Stimulated activated CD4-positive, alpha-beta T cell treated with anti-CD3 and anti-CD28 coated beads, Interleukin-4, amount 100 ng/mL, for 24 hours (primary cell): ENCODE results near the gene LRRC75A.
"Not testable (repeated sequence)": the region's sequence is repeated elsewhere in the genome, so short reads cannot be mapped to it uniquely, and the experiment has no call there.

Experiments used
- DNase-seq: peaks from one replicate; pipeline ENCODE4 v3.0.0-alpha.2; 2020

Gene LRRC75A

DNA sequence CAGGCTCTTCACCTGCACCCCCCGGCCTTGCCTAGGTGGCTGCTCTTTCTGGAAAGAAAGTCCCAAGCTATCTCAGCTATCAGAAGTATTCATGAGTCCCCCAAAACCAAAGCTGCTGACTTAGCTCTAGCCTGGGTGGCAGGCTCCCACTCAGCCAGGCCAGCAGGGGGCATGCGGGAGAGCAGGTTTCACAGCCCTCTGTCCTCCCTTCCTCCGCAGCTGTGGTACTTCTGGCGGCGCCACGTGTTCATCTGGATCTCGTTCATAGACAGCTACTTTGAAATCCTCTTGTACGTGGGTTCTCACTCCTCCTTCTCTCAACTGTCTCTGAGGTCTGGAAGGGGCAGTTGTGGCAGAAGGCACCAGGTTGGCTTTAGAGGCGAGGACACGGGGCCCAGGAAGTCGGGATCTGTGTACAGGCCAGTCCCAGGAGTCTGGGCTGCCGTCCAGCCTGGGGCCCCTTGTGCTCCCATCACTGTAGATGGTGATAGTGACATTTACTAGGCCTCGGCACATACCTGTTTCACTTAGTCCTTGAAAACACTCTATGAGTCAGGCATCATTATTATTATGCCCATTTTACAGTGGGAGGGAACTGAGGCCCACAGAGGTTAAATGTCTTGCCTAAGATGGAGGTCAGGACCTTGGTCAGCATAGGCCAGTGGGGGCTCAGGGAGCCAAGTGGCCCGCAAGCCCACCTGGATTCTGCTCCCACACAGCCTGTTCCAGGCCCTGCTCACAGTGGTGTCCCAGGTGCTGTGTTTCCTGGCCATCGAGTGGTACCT, 63.7 kb downstream of the LRRC75A start:
- peak; percentile 65 for DNase-seq

DNA sequence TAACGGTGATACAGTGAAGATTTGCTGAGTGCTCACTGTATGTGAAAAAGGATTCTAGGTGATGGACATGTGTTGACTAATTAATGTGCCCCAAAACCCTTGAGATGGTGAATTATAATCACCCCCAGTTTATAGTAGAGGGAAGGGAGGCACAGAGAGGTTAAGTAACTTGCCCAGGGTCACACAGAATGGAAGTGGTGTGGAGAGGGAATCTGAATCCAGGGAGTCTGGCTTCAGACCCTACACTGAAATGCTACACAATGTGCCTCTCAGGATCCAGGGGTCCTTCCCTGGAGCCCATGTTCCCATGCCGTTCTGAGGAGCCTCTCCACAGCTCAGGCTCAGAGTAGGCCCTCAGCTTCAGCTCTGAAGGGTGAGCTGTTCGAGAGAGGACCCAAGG, 65.0 kb downstream of the LRRC75A start:
- no peak for DNase-seq

DNA sequence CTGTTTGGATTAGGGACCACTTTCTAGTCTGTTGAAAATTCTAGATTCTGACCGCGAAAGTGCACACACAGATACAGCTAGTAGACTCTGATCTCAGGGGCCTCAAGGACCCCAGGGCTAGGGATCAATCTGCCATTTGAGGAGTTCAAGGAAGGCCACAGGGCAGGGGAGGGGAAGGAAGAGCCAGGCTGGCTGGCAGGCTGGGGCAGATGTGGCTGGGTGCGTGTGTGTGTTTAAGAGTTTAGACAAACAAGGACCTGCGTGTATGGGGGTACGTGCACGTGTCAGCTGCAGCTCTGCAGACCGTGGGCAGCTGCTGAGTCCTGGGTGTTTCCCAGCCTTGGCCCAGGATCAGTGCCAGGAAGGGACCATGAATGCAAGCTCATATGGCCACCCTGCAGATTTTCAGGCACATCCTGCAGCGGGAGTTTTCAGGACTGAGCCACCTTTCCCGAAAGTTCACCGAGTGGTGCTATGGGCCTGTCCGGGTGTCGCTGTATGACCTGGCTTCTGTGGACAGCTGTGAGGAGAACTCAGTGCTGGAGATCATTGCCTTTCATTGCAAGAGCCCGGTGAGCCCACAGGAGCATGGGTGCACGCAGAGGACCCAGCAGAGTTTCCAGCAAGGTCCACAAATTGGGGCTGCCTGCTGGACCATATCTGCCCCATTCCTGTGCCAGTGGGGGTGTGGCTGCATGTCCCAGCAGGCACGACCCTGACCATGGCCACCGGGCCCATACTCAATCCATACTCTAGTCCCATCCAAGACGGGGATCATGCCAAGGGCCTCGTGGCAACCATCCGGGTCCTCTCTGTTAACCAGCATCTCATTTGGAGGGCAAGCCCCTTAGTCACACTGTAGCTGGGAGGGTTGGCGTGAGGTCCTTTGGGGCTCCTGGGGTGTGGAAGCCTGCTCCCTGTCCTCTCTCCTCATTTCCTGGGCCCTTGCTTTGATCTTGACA, 66.0 kb downstream of the LRRC75A start:
- DNase-seq, result no peak

DNA sequence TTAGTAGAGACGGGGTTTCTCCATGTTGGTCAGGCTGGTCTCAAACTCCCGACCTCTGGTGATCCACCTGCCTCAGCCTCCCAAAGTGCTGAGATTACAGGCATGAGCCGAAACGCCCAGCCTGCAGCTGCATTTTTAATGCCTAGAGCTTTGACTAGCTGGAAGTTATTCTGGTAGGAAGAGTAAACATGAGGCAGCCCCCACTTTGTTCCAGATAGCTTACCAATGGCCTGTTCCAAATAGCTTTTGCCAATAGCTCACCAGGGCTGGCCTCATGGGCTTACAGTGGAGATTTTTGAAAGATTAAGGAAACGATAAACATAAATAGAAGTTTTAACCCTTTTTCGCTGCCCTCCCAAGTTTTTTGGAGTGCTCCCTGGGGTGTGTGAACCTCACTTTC, 66.8 kb downstream of the LRRC75A start:
- DNase-seq, result no peak

DNA sequence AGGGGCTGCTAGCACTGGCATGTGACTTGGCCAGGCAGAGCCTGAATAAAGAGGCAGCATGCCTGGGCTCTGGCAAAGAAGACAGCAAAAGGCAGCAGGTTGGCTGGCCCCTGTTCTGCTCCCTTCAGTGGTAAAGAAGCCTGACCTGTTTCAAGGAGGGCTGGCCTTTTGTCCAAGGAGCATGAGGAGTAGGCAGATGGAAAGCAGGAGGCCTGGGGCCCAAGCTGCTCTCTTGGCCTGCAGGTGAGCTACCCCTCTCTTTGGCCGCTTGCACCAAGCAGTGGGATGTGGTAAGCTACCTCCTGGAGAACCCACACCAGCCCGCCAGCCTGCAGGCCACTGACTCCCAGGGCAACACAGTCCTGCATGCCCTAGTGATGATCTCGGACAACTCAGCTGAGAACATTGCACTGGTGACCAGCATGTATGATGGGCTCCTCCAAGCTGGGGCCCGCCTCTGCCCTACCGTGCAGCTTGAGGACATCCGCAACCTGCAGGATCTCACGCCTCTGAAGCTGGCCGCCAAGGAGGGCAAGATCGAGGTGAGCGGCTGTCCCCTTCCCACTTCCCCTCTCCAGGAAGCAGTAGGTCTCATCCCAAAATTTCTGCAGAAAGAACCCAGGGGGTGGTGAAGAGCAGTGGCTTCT, 68.6 kb downstream of the LRRC75A start:
- DNase-seq, result no peak

DNA sequence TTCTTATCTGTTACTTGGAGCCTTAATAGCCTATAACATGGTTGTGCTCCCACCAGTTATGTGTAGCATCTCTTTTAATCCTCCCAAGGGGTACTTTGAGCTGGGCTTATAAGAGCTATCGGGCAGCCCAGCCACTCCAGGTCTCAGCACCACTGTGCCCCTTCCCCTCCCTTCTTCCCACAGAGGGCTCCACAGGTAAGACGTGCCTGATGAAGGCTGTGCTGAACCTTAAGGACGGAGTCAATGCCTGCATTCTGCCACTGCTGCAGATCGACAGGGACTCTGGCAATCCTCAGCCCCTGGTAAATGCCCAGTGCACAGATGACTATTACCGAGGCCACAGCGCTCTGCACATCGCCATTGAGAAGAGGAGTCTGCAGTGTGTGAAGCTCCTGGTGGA, 69.6 kb downstream of the LRRC75A start:
- no peak for DNase-seq

DNA sequence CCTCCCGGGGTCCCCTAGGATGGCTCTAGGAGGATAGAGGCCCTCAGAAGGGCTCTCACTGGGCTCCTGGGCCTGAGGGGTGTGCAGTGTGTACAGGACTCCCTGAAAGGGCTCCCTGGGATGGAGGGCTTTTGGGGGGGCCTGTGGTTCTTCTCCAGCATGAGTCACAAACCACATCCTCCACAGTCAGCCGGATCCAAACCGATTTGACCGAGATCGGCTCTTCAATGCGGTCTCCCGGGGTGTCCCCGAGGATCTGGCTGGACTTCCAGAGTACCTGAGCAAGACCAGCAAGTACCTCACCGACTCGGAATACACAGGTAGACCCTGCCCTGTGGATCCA, 72.1 kb downstream of the LRRC75A start:
- DNase-seq, result peak; percentile 54

DNA sequence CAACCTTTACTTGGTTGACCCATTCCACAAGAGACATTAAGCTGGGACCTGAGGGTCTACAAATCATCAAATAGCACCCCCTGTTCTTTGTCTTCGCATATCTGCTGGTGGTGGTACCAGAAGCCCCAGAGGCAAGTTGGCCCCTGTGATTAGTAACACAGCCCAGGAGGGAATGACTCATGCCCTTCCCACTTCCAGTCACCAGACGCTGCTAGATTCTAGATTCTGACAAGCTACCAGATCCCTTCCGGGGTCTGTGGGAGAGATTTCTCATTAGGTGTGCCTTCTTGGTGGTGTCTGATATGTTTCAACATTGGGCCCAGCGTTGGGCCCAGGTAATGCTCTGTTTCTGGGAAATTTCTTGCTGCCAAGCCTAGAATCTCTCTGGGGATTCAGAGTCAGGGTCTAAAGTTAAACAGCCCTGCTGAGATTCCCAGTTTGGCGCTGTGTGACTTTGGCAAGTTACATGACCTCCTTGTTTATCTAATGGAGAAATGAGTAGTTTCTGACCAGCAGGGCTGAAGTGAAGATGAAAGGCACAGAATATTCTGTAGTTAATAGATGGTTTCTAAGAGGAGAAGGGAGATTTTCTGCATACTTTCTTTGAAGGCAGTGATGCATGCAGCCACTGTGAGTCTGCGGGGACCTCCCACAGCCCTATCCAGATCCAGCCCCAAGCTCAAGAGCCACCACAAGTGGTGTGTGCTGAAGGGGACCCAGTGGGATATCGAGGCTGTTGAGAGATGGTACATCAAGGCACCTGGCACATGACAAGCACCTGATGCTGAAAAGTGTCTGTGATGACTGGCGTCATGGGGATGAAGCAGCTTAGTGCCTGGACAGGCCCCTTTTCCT, 72.7 kb downstream of the LRRC75A start:
- DNase-seq, result peak; percentile 80

DNA sequence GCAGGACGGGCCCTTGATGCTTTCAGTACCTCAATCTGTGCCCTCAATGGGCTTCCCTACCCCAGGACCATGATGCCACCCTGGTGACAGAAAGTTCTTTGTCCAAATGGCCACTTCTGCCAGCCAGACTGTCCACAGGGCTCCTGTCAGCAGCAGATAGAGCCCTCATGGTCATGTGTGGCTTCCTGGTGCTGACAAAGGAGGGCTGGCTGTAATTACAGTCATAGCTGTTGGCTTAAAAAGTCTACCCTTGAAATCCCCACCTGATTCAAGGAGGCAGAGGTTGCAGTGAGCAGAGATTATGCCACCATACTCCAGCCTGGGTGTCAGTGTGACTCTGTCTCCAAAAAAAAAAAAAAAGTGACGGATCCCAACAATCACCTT, 73.3 kb downstream of the LRRC75A start:
- DNase-seq, result no peak

DNA sequence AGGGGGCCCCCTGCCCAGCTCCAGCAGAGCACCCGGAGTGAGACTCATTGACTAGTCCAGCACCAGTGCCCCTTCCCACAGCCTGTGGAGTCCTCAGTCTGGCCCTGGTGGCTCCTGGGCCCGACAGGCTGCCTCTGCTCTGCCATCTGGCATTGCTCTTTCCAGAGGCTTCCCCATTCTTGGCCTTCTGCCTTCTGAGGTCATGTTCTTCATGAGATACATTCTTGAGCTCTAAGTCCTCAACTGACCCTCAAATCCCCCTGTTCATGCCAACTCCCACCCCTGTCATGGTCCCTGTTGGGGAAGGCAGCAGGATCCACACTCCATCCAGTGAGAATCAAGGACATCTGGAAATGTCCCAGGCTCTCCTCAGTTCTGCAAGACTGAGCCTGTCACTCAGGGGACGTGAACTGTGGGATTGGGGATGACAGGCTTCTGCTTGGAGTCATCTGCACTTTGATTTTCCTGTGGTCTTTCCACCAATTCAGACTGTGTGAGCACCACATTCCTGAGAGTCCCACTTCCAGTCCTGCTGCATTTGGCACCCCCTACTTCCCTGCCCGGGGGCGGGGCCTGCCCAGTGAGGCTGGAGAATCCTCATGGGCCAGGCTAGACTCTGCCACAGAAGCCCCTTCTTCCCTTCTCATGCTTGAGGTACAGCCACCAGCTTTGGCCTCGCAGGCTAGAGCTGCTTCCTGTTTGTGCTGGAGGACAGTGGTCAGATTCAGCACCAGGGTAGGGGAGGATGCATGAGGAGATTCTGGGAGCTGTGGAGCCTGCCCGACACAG, 73.9 kb downstream of the LRRC75A start:
- no peak for DNase-seq

DNA sequence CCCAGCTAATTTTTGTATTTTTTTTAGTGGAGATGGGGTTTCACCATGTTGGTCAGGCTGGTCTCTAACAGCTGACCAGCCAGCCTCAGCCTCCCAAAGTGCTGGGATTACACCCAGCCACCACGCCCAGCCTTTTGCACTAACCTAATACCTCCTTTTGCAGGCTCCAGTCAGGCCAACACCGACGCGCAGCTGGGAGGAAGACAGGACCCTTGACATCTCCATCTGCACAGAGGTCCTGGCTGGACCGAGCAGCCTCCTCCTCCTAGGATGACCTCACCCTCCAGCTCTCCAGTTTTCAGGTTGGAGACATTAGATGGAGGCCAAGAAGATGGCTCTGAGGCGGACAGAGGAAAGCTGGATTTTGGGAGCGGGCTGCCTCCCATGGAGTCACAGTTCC, 74.6 kb downstream of the LRRC75A start:
- no peak for DNase-seq

DNA sequence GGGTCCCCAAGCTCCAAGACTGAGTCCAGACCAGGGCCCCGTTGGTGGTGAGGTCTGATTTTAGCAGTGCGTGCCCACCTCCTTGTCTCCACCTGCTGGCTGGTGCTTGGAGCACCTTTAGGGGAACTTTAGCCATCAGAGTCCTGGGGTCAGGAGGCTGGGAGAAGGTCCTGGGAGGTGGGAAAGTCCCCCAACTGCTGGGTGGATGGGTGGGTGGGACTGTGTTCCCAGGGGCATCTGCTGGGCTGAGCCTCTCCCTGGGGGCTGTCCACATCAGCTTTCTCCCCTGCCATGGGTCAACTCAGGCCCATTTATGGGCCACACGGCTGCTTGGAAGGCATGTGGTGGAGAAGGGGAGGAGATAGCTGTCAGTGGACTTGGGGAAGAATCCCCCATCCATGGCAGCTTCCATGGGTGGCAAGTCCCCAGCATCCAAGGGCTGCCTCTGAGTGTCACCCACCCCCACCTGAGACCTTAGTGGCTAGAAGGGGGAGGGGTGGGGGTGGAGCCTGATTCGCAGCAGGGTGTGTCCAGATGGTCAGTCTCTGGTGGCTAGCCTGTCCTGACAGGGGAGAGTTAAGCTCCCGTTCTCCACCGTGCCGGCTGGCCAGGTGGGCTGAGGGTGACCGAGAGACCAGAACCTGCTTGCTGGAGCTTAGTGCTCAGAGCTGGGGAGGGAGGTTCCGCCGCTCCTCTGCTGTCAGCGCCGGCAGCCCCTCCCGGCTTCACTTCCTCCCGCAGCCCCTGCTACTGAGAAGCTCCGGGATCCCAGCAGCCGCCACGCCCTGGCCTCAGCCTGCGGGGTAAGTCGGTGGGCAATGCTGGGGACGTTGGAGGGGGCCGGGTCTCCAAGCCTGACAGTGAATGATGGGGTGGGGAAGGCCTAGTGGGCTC, 76.7 kb downstream of the LRRC75A start, which contains the start of gene TRPV2:
Gene TRPV2, plus strand, starts transcription at position 541 of the 894 bp plus-strand sequence. CDS start 2,098 bp downstream, outside the sequence.
- peak; percentile 52 for DNase-seq

DNA sequence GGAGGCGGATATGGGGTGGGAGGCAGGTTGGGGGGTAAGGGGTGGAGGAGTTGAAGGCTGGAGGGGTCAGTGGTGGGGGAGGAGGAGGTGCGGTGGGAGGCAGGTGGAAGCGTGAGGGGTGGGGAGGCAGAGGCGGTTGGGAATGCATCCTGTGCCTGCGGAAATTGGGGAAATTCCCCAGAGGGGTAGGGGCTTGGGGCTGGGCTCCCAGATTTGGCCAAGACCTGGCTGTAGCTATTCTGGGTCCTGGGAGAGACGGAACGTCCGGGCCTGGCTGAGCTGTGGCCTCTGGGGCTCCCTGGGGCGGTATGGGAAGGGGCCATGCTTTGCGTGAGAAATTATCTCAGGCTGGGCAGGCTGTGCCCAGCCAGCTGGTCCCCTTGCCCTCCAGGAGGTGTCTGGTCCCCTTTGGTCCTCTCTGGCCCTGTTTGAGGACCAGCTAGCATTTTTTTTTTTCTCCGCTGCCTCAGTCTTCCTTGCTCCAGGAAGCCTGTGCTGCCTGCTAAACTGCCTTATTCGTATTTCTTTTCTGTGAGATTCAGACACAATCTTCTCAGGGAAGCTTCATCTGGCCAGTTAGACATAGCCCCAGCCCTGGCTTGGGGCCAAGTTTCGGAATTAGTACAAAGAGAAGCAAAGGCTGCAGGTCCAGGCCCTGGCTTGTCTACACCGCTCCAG, 83.9 kb downstream of the LRRC75A start:
- DNase-seq, result no peak

DNA sequence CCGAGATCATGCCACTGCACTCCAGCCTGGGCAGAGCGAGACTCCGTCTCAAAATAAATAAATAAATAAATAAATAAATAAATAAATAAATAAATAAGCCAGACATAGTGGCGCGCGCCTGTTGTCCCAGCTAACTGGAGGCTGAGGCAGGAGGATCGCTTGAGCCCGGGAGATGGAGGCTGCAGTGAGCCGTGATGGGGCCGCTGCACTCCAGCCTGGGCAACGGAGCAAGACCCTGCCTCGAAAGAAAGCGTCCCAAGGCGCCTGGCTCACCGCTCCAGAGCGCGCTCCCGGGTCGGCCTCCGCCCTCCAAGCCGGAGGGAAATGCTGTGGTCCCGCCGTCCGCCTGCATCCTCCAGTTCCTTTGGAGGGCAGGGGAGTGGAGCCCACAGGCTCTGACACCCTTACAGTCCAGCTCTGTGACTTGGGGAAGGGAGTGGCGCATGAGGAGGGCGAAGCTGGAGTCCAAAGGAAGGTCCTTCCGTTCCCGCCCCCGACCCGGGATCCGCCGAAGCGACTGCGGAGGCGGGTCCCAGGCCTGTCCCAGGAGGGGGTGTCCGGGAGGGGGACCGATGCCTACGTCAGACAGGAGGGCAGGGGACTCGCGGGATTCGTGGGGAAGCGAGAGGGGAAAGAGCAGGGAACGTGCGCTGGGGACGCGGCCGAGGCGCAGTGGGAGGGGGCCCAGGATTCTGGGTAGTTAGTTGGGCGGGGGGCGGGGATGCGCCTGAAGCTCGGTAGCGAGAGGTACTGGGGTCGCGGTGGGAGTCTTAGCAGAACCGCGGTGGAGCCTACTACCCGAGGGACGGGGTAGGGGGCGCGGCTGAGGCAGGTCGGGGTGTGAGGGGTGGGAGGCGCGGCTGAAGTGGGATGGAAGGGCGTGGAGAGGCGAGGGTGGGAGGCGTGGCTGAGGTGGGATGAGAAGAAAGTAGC, 85.0 kb downstream of the LRRC75A start:
- DNase-seq, result no peak

DNA sequence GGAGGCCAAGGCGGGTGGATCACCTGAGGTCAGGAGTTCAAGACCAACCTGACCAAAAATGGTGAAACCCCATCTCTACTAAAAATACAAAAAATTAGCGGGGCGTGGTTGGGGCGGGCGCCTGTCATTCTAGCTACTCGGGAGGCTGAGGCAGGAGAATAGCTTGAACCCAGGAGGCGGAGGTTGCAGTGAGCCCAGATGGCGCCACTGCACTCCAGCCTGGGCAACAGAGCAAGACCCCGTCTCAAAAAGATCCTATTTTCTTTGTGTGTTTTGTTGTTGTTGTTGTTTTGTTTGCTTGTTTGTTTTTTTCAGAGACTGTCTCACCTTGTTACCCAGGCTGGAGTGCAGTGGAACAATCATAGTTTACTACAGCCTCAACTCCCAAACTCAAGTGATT, 88.1 kb downstream of the LRRC75A start:
- not testable (repeated sequence) for DNase-seq

DNA sequence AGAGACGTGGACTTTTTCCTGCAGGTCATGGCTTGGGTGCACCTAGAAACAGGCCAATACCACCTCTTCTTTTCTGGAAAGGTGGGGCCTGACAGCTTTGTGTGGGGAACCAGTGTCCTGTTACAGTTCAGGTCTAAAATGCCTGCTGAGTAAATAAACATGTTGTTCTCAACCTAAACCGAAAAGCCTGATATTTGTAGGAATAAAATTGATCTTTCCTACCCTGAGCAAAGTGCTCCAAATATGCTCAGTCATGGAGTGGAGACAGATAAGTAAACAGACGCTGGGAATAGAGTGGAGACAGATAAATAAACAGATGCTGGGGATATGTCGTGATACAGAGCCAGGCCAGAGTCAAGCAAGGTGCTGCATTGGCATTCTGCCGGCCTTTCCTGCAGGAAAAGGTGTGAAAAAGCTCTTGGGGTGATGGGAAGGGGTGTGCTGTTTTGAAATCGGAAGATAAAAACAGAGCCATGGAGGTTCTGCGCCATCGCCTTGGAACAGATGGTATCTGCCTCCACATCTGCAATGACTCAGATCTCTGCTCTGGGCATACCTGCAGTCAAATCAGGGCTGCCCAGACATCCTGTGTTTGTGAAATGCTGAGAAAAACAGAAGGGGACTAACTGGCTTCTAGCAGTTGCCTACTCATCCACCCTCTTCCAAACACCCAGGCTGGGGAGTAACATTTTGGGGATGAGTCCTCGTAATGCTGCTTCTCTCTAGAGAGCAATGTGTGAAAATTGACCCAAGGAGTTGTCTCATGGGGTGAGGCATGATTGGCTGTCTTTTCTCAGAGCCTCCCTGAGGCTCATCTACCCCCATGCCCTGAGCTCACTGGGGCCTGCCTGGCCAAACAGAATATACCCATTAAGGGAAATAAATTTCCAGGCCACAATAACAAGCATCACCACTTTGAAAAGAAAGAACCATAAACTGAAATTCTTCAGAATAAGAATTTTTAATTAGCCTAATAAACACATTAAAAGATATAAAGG, 93.4 kb downstream of the LRRC75A start:
- no peak for DNase-seq

DNA sequence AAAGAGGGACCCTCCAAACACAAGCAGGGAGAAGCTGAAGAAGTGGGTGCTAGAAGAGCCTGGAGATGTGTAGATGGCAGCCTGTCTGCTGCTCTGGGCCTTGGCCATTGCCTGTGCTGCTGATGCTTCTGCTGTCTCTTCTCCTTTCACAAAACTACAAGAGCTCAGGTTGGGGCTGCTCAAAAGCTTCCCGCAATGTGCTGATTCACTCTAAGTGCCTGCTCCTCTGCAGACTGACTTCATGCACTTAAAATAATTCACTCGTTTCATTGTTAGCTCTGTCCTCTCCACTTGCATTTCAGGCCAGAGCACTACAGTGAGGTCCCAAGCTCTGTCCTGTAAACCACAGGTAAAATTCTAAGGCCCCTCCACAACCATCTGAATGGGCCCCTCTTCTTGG, 95.3 kb downstream of the LRRC75A start:
- DNase-seq, result not testable (repeated sequence)
